CD4-positive, alpha-beta T cell treated with Interleukin-1 beta for 1 hour (primary cell): ENCODE measurements around the gene SREBF2.
"Not testable (repeated sequence)": the region's sequence is repeated elsewhere in the genome, so short reads cannot be mapped to it uniquely, and the experiment has no call there.

Experiments used
- DNase-seq, 2 donors: peaks; one replicate each; pipeline ENCODE4 v3.0.0-alpha.2; 2020 to 2022

Gene SREBF2

DNA sequence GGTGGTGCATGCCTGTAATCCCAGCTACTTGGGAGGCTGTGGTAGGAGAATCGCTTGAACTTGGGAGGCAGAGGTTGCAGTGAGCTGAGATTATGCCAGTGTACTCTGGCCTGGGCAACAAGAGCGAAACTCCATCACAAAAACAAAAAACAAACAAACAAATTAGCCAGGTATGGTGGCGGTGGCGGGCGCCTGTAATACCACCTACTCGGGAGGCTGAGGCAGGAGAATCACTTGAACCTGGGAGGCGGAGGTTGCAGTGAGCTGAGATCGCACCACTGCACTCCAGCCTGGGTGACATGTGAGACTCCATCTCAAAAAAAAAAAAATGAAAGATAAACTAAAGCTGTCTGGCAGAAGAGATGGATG lies 116.0 kb downstream of the SREBF2 start:
- not testable (repeated sequence) for DNase-seq

DNA sequence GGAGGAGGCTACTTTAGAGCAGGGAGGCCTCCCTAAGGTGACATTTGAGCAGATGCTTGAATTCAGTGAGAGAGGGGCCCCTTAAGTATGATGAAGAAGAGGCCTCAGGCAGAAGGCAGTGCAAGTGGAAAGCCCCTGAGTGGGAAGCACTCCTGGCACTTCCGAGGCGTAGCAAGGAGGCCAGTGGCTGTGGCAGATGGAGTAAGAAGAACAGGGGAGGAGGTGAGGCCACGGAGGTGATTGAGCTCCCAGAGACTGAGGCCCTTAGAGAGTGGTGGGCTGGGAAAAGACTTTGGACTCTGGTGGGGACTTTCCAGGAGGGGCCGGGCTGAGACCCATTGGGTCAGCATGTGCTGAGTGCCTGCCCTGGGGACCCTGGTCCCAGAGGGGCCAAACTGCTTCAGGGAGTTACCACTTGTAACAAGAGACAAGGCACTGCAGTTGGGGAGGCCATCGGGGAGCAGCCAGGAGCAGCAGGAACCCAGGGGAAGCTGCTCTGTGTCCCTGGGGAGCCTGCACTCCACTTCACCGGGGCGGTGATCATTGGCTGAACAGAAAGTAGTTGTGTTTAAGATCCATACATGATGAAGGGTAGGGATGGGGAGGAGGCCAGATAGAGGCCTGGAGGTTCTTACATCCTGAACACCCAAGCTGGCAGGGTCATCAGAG lies 116.5 kb downstream of the SREBF2 start:
- no peak for DNase-seq

DNA sequence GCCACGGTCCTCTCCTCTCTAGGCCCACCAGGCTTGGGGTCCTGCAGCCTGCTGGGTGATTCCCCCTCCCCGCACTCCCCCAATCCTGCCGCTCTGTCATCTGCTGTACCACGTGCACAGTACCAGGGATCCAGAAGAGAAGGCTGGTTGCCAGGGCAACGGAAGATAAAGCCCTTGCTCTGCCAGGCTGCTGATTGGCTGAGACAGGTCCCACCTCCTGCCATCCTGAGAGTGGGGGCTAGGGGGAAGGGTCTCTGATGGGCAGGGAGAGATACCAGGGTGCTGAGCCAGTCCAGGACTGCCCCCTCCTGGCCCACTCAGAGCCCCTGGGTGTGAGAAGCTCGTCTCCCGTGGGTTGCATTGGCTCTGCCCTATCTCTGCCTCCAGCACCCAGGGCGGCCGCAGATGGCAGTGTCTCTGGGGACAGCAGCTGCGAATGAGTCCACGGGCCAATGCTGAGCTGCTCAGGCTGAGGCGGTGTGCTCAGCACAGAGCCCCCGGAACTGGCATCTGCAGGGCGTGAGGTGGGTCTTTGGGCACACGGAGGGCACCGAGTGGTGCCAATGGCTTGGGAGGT lies 119.1 kb downstream of the SREBF2 start, which contains the start of gene SMIM45:
TSS of gene SMIM45 (plus strand) at position 253 of the 577 bp plus-strand sequence.
- DNase-seq = no peak

DNA sequence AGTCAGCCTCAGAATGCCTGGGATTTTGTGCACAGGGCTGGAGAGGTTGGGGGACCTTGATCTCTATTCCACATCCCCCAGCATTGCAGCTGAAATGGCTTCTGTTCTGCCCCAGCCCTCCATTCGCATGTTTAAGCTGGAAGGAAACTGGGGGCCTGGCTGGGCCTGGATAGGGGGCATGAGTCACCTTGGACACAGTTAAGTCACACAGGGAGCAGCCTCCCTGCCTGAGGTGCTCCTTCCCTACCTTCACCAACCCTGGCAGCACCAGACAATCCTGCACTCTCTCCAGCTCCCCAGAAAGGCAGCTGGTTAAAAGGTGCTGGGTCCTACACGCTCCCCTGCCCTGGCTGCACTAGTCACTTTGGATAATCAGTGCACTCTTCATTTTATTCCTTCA lies 119.8 kb downstream of the SREBF2 start:
- no peak for DNase-seq
